Mammary microvascular endothelial cell (primary cell): Measurements from ENCODE around the gene GAB2. TPM values are rescaled to one million over a fixed set of nuclear protein-coding genes. Genes with fewer than 3 reads are reported as not detected.

Experiments
- total RNA-seq: library from RNA; depleted of rRNA; stranded (reverse); fragments of >200 nt; gene quantifications from 2 replicates; pipeline ENCODE4 v1.2.3, GENCODE V29; 2015

Gene GAB2
- total RNA-seq, result 15.9 and 17.2 TPM in 2 replicates

GRCh38 chr11:78417175-78417887 lies at the start of gene GAB2:
GAB2 (minus strand) TSS chr11:78417820; CDS start chr11:78417720, 100 bp downstream.

GRCh38 chr11:78188286-78189173 lies 229.1 kb downstream of the GAB2 start, which contains the start of the genes KCTD21 and USP35:
KCTD21 (minus strand) TSS chr11:78188626; CDS start chr11:78174554, 14,072 bp downstream.
USP35 (plus strand) TSS chr11:78188919; CDS start chr11:78196246, 7,327 bp downstream.

Other genes with a start within 250 kb of the GAB2 start
- 8.1 and 8.3 TPM in 2 replicates for gene KCTD21, start 229.2 kb downstream of the GAB2 start, total RNA-seq
- gene USP35, start 228.9 kb downstream of the GAB2 start, total RNA-seq, result 5.1 and 5.4 TPM in 2 replicates
- gene NARS2, start 157.0 kb upstream of the GAB2 start, total RNA-seq, result 18.1 and 20.0 TPM in 2 replicates